ENCODE measurements around the gene USP48. TPM values are rescaled to one million over a fixed set of nuclear protein-coding genes. Genes with fewer than 3 reads are reported as not detected.

USP48 gene
- total and polyA plus RNA-seq, 12 donors, result 35.9 to 156 (median 86.4) TPM

GRCh38 chr1:21822349-21822748 is 39.4 kb upstream of the USP48 start:
- no peaks in the 10 kb centered on the region for H3K9me3 ChIP-seq (replicated peaks in 1 of 3)
- WGBS, 4 donors, result 41 to 58% (median 52%) methylated on average over 3 to 9 of the region's 9 CpGs
- H3K36me3 ChIP-seq (replicated peaks in 1 of 2), result peaks cover 0 to 45% of the 10 kb centered on the region in 2 donors
- no peaks in the 10 kb centered on the region for H3K27me3 ChIP-seq
- intact Hi-C loops (cut with DNase I), result no loop called here
- no peak overlapping the region for H3K4me3 ChIP-seq
- peaks cover 0 to 3% of the 10 kb centered on the region in 2 donors for H3K4me1 ChIP-seq (replicated peaks in 1 of 2)
- H3K27ac ChIP-seq, result no peak overlapping the region
- TF ChIP-seq CTCF (IDR thresholded peaks at IDR 0.05), result no peak
- no peak for TF ChIP-seq POLR2A (IDR thresholded peaks at IDR 0.05)
- DNase-seq, result peak in 1 of 7 donors; percentile 30

GRCh38 chr1:21821385-21822019 is 38.6 kb upstream of the USP48 start:
- H3K4me1 ChIP-seq (replicated peaks in 1 of 2), result peaks cover 0 to 3% of the 10 kb centered on the region in 2 donors
- H3K27ac ChIP-seq, result no peak overlapping the region
- TF ChIP-seq CTCF (IDR thresholded peaks at IDR 0.05) (no peak), POLR2A (IDR thresholded peaks at IDR 0.05) (no peak)
- peaks cover 0 to 37% of the 10 kb centered on the region in 2 donors for H3K36me3 ChIP-seq (replicated peaks in 1 of 2)
- DNase-seq, result no peak
- no peak overlapping the region for H3K4me3 ChIP-seq
- intact Hi-C loops (cut with DNase I), result no loop called here
- no peaks in the 10 kb centered on the region for H3K27me3 ChIP-seq
- 89 to 100% (median 93%) methylated on average over 4 to 11 of the region's 11 CpGs for WGBS, 4 donors
- H3K9me3 ChIP-seq (replicated peaks in 1 of 3), result no peaks in the 10 kb centered on the region

- DNase-seq, result no peak
- intact Hi-C loops (cut with DNase I), result no loop called here
- no peaks in the 10 kb centered on the region for H3K9me3 ChIP-seq (replicated peaks in 1 of 3)
- H3K36me3 ChIP-seq (replicated peaks in 1 of 2), result peaks cover 0 to 29% of the 10 kb centered on the region in 2 donors
- 92 to 95% (median 94%) methylated on average over 7 to 9 of the region's 9 CpGs for WGBS, 4 donors
- H3K27me3 ChIP-seq, result no peaks in the 10 kb centered on the region
- no peak overlapping the region for H3K27ac ChIP-seq
- H3K4me1 ChIP-seq (replicated peaks in 1 of 2), result peaks cover 0 to 3% of the 10 kb centered on the region in 2 donors
- H3K4me3 ChIP-seq, result no peak overlapping the region
- TF ChIP-seq CTCF (IDR thresholded peaks at IDR 0.05), result no peak
- no peak for TF ChIP-seq POLR2A (IDR thresholded peaks at IDR 0.05)
These were observed 37.8 kb upstream of the USP48 start for GRCh38 chr1:21820597-21821232.

- Histone ChIP-seq H3K4me1 (replicated peaks in 1 of 2) (peaks cover 3 to 4% of the 10 kb centered on the region in 2 donors), H3K36me3 (replicated peaks in 1 of 2) (peaks cover 0 to 10% of the 10 kb centered on the region in 2 donors), H3K4me3 (no peak overlapping the region), H3K27me3 (no peaks in the 10 kb centered on the region), H3K27ac (peak overlapping the region in 2 of 5 donors; percentile 21 to 68), H3K9me3 (replicated peaks in 1 of 3) (no peaks in the 10 kb centered on the region)
- intact Hi-C loops (cut with DNase I), result no loop called here
- WGBS, 4 donors, result 9 to 28% (median 16%) methylated on average over 6 to 10 of the region's 10 CpGs
- TF ChIP-seq CTCF (IDR thresholded peaks at IDR 0.05) (no peak), POLR2A (IDR thresholded peaks at IDR 0.05) (peak in 1 of 2 donors; percentile 13)
- peak; percentile 56 to 76 (median 69) for DNase-seq
These were observed 35.7 kb upstream of the USP48 start for GRCh38 chr1:21818656-21819055.

Measured in adrenal gland (tissue), 12 donors.